HepG2 (cell line): ENCODE measurements around the gene PFKFB4. TPM values are rescaled to one million over a fixed set of nuclear protein-coding genes. Genes with fewer than 3 reads are reported as not detected.
A peak's percentile ranks its signal among the peaks of the same experiment; 100 is the strongest.
"Not testable (repeated sequence)": the region's sequence is repeated elsewhere in the genome, so short reads cannot be mapped to it uniquely, and the experiment has no call there.

Experiments
- ATAC-seq: fragments of 200-7000 bp; cut with Tn5 transposase; 3 replicates; pipeline ENCODE4 v1.9.1; 2020; ENCODE audit warnings: mild to moderate bottlenecking, moderate library complexity
- BruUV-seq: library from RNA; stranded (reverse); fragments of 400-500 nt; replicated peaks from 2 replicates; lab custom pipeline; 2021; lab: Mats Ljungman, UMichigan
- CTCF ChIA-PET: fragments of 300-600 bp; formaldehyde crosslinking; extraction: SDS; loops from one replicate; lab custom pipeline; 2021; ENCODE audit warnings: low total read pairs, inconsistent platforms, low intra/inter-chr PET ratio; lab: Yijun Ruan, JAX
- POLR2A ChIA-PET: fragments of 350-600 bp; sonication (Branson Sonifier 250); formaldehyde crosslinking; loops from one replicate; lab custom pipeline; 2020; ENCODE audit warnings: antibody characterized with exemption, inconsistent platforms; lab: Yijun Ruan, JAX
- DNase-seq: peaks from one replicate; pipeline ENCODE4 v3.0.0-alpha.2; 2015; ENCODE audit warnings: low spot score
- FAIRE-seq: peaks from 3 replicates; lab custom pipeline; 2011; peaks lifted over from hg19 to GRCh38; lab: Jason Lieb, UNC
- H2AFZ ChIP-seq: one replicate; pipeline ENCODE4 v1.6.1; 2011; ENCODE audit warnings: low read length, inconsistent platforms
- H3K27ac ChIP-seq: fragments of 300-600 bp; 3 replicates; pipeline ENCODE4 v1.8.0; 2011; ENCODE audit warnings: mixed run types, mild to moderate bottlenecking, mixed read lengths, low read length, inconsistent platforms; ENCODE audit not compliant: insufficient read depth; ENCODE audit errors: extremely low read length
- H3K27me3 ChIP-seq, 2 experiments: fragments of 200-600 bp in 1 of 2; 2 replicates in 1 of 2; 3 replicates in 1 of 2; pipeline versions ENCODE4 v1.6.0 to v1.8.0; 2011; ENCODE audit warnings: low read length in 2 of 2, mild to moderate bottlenecking in 2 of 2, moderate library complexity in 2 of 2, inconsistent platforms in 1 of 2; ENCODE audit not compliant: insufficient read depth in 2 of 2, control insufficient read depth in 1 of 2
- H3K36me3 ChIP-seq, 2 experiments: fragments of 200-600 bp in 1 of 2; replicated peaks in 1 of 2; 2 replicates in 1 of 2; 3 replicates in 1 of 2; pipeline versions ENCODE4 v1.5.1 to v1.8.0; 2011; ENCODE audit warnings: low read length in 2 of 2, inconsistent platforms in 1 of 2; ENCODE audit not compliant: insufficient read depth in 2 of 2, control insufficient read depth in 1 of 2
- H3K4me1 ChIP-seq: 2 replicates; pipeline ENCODE4 v1.5.1; 2012; ENCODE audit warnings: low read length, inconsistent platforms; ENCODE audit not compliant: insufficient read depth
- H3K4me2 ChIP-seq: 2 replicates; pipeline ENCODE4 v1.6.0; 2011; ENCODE audit warnings: low read depth, low read length, inconsistent platforms
- H3K4me3 ChIP-seq, 3 experiments: fragments of 200-600 bp in 1 of 3; sonication (generic), shearing (Covaris generic) in 1 of 3; replicated peaks in 1 of 3; 2 replicates each; pipeline ENCODE4 v1.5.1; 2011 to 2016; ENCODE audit warnings: low read length in 3 of 3, inconsistent platforms in 2 of 3, low read depth in 2 of 3, mild to moderate bottlenecking in 2 of 3, control low read depth in 1 of 3, mixed read lengths in 1 of 3; ENCODE audit not compliant: insufficient read depth in 1 of 3
- H3K79me2 ChIP-seq: one replicate; pipeline ENCODE4 v1.6.1; 2011; ENCODE audit warnings: low read length, inconsistent platforms; ENCODE audit not compliant: insufficient read depth
- H3K9ac ChIP-seq: 2 replicates; pipeline ENCODE4 v1.6.0; 2011; ENCODE audit warnings: mild to moderate bottlenecking, low read depth, low read length, inconsistent platforms; ENCODE audit not compliant: insufficient read depth
- H3K9me3 ChIP-seq: 2 replicates; pipeline ENCODE4 v1.5.1; 2012; ENCODE audit warnings: mild to moderate bottlenecking, low read length
- H4K20me1 ChIP-seq: 2 replicates; pipeline ENCODE4 v1.6.0; 2011; ENCODE audit warnings: inconsistent platforms, mild to moderate bottlenecking, low read length, moderate library complexity; ENCODE audit not compliant: insufficient read depth
- BCL6 ChIP-seq: IDR thresholded peaks from 2 replicates; pipeline ENCODE4 v1.6.1; 2016; ENCODE audit warnings: missing genetic modification reagents, missing compliant biosample characterization
- SOX13 ChIP-seq, 3 experiments: fragments of 450-650 bp in 1 of 3; sonication (generic) in 1 of 3; formaldehyde crosslinking in 1 of 3; IDR thresholded peaks in 2 of 3; conservative IDR thresholded peaks in 1 of 3; 2 replicates each; pipeline versions ENCODE4 v1.5.0 to v1.6.1; 2016 to 2020; ENCODE audit warnings: antibody characterized with exemption in 1 of 3, mild to moderate bottlenecking in 1 of 3, missing compliant biosample characterization in 1 of 3, missing genetic modification reagents in 1 of 3, moderate library complexity in 1 of 3
- ZMYM3 ChIP-seq: sonication (generic); formaldehyde crosslinking; IDR thresholded peaks from 2 replicates; pipeline ENCODE4 v1.5.1; 2020; ENCODE audit warnings: mild to moderate bottlenecking, missing genetic modification reagents
- ZNF770 ChIP-seq: sonication (generic); formaldehyde crosslinking; IDR thresholded peaks from 2 replicates; pipeline ENCODE4 v1.5.0; 2020; ENCODE audit warnings: mild to moderate bottlenecking, missing genetic modification reagents
- WGBS: methylation state at CpG from one replicate; pipeline ENCODE4 v1.1.6; 2017; ENCODE audit warnings: low lambda C conversion rate; 5-methylcytosine and 5-hydroxymethylcytosine counted together
- in situ Hi-C: cut with HindIII; loops from 2 replicates; pipeline ENCODE4 v1.10.0; 2017; ENCODE audit warnings: low pct_unique_long_range_greater_than_20kb; ENCODE audit not compliant: extremely low pct_ligation_motif_present
- intact Hi-C: fragments of 100-400 bp; cut with micrococcal nuclease; formaldehyde crosslinking; loops from one replicate; pipeline ENCODE4 v1.10.0; 2022; ENCODE audit not compliant: unreplicated experiment
- polyA plus RNA-seq, 8 experiments: library from polyadenylated mRNA; depleted of rRNA in 3 of 8; stranded (reverse) in 7 of 8; unstranded in 1 of 8; fragments of >200 nt; fragmentation: Illumina TruSeq in 4 of 8; extraction: Trizol in 4 of 8; gene quantifications; 2 replicates each; pipeline versions ENCODE4 v1.2.1 to v1.2.3, GENCODE V29; 2011 to 2016; ENCODE audit warnings: low read depth in 4 of 8, missing spikeins in 1 of 8, mixed read lengths in 1 of 8; ENCODE audit not compliant: insufficient read depth in 1 of 8
- total RNA-seq, 5 experiments: library from RNA; depleted of rRNA; stranded (reverse); fragments of >200 nt; fragmentation: Illumina TruSeq; extraction: Trizol; gene quantifications; 2 replicates each; pipeline ENCODE4 v1.2.3, GENCODE V29; 2016; ENCODE audit warnings: low read depth in 1 of 5
- TF ChIP-seq, protein P1 (sequence below): sonication (generic); formaldehyde crosslinking; IDR thresholded peaks from 2 replicates; pipeline ENCODE4 v1.4.0; 2020; ENCODE audit warnings: missing genetic modification reagents, mild to moderate bottlenecking, borderline replicate concordance
- TF ChIP-seq, protein P2 (sequence below): IDR thresholded peaks from 2 replicates; pipeline ENCODE4 v1.4.0; 2020; ENCODE audit warnings: mild to moderate bottlenecking, missing genetic modification reagents

Gene PFKFB4
- total and polyA plus RNA-seq, 2 of the 13 experiments (the other 11 are each of a cell fraction or from before 2014, with no cell fraction given) = 7.1 to 103 TPM

DNA sequence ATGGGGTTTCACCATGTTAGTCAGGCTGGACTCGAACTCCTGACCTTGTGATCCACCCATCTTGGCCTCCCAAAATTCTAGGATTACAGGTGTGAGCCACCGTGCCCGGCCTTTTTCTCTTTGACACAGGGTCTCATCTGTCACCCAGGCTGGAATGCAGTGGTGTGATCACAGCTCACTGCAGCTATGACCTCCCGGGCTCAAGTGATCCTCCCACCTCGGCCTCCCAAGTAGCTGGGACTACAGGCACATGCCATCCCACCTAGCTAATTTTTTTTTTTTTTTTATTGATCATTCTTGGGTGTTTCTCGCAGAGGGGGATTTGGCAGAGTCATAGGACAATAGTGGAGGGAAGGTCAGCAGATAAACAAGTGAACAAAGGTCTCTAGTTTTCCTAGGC lies 73.8 kb downstream of the PFKFB4 start:
- POLR2A ChIA-PET = interaction anchor here (0.7 to 2.1 kb wide), 2 partner anchors 9 to 295 kb away, joined by 3 to 10 read pairs; partner anchors contain the start of gene CDC25A
- H3K9ac ChIP-seq; H3K27me3 ChIP-seq; H3K36me3 ChIP-seq; H3K4me3 ChIP-seq; H3K79me2 ChIP-seq; H3K4me2 ChIP-seq; BruUV-seq; intact Hi-C loops; CTCF ChIA-PET; FAIRE-seq; H3K9me3 ChIP-seq; DNase-seq; in situ Hi-C loops; H3K27ac ChIP-seq; H4K20me1 ChIP-seq; H2AFZ ChIP-seq; TF ChIP-seq SOX13 (IDR thresholded peaks at IDR 0.05): not testable (repeated sequence)
- peak in 1 of 2 experiments; percentile 19; a peak in 1 of 4 replicates for TF ChIP-seq SOX13 (CRISPR knock-in tag; conservative IDR thresholded peaks at IDR 0.05 in 1 of 2, IDR thresholded peaks at IDR 0.05 in 1 of 2)
- TF ChIP-seq, protein P1, sequence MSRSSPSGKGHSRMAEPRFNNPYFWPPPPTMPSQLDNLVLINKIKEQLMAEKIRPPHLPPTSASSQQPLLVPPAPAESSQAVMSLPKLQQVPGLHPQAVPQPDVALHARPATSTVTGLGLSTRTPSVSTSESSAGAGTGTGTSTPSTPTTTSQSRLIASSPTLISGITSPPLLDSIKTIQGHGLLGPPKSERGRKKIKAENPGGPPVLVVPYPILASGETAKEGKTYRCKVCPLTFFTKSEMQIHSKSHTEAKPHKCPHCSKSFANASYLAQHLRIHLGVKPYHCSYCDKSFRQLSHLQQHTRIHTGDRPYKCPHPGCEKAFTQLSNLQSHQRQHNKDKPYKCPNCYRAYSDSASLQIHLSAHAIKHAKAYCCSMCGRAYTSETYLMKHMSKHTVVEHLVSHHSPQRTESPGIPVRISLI = 0 out of 2 replicates have a peak, but pooled peaks have one; percentile 16
- TF ChIP-seq BCL6 (CRISPR knock-in tag) = 0 out of 2 replicates have a peak, but pooled peaks have one; percentile 14
- TF ChIP-seq ZNF770 = peak; percentile 95
- TF ChIP-seq, protein P2, sequence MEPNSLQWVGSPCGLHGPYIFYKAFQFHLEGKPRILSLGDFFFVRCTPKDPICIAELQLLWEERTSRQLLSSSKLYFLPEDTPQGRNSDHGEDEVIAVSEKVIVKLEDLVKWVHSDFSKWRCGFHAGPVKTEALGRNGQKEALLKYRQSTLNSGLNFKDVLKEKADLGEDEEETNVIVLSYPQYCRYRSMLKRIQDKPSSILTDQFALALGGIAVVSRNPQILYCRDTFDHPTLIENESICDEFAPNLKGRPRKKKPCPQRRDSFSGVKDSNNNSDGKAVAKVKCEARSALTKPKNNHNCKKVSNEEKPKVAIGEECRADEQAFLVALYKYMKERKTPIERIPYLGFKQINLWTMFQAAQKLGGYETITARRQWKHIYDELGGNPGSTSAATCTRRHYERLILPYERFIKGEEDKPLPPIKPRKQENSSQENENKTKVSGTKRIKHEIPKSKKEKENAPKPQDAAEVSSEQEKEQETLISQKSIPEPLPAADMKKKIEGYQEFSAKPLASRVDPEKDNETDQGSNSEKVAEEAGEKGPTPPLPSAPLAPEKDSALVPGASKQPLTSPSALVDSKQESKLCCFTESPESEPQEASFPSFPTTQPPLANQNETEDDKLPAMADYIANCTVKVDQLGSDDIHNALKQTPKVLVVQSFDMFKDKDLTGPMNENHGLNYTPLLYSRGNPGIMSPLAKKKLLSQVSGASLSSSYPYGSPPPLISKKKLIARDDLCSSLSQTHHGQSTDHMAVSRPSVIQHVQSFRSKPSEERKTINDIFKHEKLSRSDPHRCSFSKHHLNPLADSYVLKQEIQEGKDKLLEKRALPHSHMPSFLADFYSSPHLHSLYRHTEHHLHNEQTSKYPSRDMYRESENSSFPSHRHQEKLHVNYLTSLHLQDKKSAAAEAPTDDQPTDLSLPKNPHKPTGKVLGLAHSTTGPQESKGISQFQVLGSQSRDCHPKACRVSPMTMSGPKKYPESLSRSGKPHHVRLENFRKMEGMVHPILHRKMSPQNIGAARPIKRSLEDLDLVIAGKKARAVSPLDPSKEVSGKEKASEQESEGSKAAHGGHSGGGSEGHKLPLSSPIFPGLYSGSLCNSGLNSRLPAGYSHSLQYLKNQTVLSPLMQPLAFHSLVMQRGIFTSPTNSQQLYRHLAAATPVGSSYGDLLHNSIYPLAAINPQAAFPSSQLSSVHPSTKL (CRISPR knock-in tag) = peak; percentile 20; the same call in 1 of the 2 replicates
- peak; percentile 65; the same call in 1 of the 2 replicates for TF ChIP-seq ZMYM3 (CRISPR knock-in tag)
- peaks cover 30% of the 10 kb centered on the region for H3K4me1 ChIP-seq
- WGBS = 35% methylated on average over 4 of the region's 6 CpGs
- peak; percentile 45 for ATAC-seq

DNA sequence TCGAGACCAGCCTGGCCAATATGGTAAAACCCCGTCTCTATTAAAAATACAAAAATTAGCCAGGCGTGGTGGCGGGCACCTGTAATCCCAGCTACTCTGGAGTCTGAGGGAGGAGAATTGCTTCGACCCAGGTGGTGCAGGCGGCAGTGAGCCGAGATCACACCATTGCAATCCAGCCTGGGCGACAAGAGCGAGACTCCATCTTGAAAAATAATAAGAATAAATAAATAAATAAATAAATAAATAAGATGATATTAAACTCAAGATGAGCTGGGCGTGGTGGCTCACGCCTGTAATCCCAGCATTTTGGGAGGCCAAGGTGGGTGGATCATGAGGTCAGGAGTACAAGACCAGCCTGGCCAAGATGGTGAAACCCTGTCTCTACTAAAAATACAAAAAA lies 75.7 kb downstream of the PFKFB4 start:
- in situ Hi-C loops, H4K20me1 ChIP-seq, CTCF ChIA-PET, H3K4me3 ChIP-seq, intact Hi-C loops, ATAC-seq, POLR2A ChIA-PET, H3K79me2 ChIP-seq, DNase-seq, FAIRE-seq, H3K4me2 ChIP-seq, H2AFZ ChIP-seq, BruUV-seq, H3K27ac ChIP-seq, H3K36me3 ChIP-seq, H3K9me3 ChIP-seq, H3K9ac ChIP-seq, H3K27me3 ChIP-seq: not testable (repeated sequence)
- 93% methylated on average over 11 of the region's 11 CpGs for WGBS
- peaks cover 28% of the 10 kb centered on the region for H3K4me1 ChIP-seq
